ENCODE measurements around the gene SRPK1. TPM values are rescaled to one million over a fixed set of nuclear protein-coding genes. Genes with fewer than 3 reads are reported as not detected.

SRPK1 gene
- total and polyA plus RNA-seq, 2 donors = 14.8 to 57.8 TPM

DNA sequence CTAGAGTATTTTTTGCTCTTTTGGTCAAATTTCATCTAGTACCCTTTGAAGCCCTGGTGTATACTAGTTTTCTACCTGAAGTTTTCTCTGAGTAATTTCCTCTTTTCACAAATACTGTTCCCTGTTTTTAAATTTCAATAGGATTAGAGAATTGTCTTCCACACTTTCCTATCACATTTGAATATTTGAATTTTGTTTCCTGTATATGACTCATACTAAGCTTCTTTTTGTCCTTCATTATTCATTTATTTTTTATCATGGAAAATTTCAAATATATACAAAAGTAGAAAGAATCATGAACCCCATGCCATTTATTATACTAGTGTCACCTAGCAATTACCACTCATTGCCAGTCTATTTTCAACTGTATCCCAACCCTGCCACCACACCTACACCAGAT is 63.0 kb downstream of the SRPK1 start:
- H3K27ac ChIP-seq (ENCODE audit: low read depth) = no peak overlapping the region
- no peak for DNase-seq (ENCODE audit: extremely low spot score)
- H3K4me3 ChIP-seq (ENCODE audit: low read depth, low read length) = no peak overlapping the region
- no peaks in the 10 kb centered on the region for H3K4me1 ChIP-seq (ENCODE audit: insufficient read depth)
- H3K36me3 ChIP-seq (ENCODE audit: insufficient read depth) = no peaks in the 10 kb centered on the region

DNA sequence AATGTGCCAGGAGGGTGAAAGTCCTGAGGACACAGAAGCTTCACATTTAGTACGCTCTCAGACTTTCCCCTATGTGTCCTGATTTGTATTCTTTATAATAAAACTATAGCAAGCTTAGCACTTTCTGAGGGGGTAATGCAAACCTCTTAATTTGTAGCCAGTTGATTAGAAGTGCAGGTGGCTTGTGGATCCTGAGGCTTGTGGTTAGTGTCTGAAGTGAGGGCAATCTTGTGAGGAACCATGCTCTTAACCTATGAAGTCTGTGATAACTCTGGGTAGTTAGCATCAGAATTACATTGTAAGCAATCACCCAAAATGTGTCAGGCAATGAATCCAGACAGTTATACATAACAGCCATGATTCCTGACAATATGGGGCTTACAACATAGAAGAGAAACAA is 64.6 kb downstream of the SRPK1 start:
- no peak for DNase-seq (ENCODE audit: extremely low spot score)
- Histone ChIP-seq H3K4me1 (ENCODE audit: insufficient read depth) (no peaks in the 10 kb centered on the region), H3K4me3 (ENCODE audit: low read depth, low read length) (no peak overlapping the region), H3K27ac (ENCODE audit: low read depth) (no peak overlapping the region), H3K36me3 (ENCODE audit: insufficient read depth) (no peaks in the 10 kb centered on the region)
- 99% methylated on average over 1 of the region's 1 CpG for WGBS

DNA sequence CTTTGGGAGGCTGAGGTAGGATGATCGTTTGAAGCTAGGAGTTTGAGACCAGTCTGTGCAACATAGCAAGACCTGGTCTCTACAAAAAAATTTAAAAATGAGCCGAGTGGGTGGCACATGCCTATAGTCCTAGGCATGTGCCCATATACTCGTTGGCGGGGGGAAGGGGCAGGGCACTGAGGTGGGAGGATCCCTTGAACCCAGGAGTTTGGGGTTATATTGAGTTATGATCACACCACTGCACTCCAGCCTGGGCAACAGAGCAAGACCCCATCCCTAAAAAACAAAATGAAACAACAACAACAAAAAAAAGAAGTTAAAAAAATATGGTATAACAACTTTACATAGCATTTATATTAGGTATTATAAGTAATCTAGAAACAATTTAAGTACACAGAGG is 67.9 kb downstream of the SRPK1 start:
- H3K36me3 ChIP-seq (ENCODE audit: insufficient read depth) = no peaks in the 10 kb centered on the region
- no peak overlapping the region for H3K4me3 ChIP-seq (ENCODE audit: low read depth, low read length)
- H3K4me1 ChIP-seq (ENCODE audit: insufficient read depth) = no peaks in the 10 kb centered on the region
- DNase-seq (ENCODE audit: extremely low spot score) = no peak
- WGBS = 94% methylated on average over 4 of the region's 4 CpGs
- H3K27ac ChIP-seq (ENCODE audit: low read depth) = no peak overlapping the region

DNA sequence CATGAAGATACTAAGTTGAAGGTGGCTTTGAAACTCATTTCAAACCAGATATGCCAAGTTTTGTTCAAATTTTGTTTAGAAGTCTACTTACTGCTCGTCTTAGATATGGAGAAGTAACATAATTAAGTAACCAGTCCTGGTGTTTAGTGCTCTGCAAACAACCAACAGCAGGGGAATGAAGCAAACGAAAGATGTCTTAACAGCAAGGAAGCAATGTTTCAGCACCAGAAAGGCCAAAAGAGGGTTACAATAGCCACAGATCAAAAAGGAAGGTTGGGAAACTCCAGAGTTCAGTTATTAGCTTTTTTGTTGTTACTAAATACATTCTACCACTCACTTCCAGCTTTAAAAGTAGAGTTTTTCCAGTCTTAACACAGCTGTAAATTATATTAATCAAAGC is 70.7 kb downstream of the SRPK1 start:
- no peak for DNase-seq (ENCODE audit: extremely low spot score)
- no peak overlapping the region for H3K4me3 ChIP-seq (ENCODE audit: low read depth, low read length)
- no peak overlapping the region for H3K27ac ChIP-seq (ENCODE audit: low read depth)
- H3K36me3 ChIP-seq (ENCODE audit: insufficient read depth) = no peaks in the 10 kb centered on the region
- WGBS = 80% methylated on average over 2 of the region's 2 CpGs
- no peaks in the 10 kb centered on the region for H3K4me1 ChIP-seq (ENCODE audit: insufficient read depth)

DNA sequence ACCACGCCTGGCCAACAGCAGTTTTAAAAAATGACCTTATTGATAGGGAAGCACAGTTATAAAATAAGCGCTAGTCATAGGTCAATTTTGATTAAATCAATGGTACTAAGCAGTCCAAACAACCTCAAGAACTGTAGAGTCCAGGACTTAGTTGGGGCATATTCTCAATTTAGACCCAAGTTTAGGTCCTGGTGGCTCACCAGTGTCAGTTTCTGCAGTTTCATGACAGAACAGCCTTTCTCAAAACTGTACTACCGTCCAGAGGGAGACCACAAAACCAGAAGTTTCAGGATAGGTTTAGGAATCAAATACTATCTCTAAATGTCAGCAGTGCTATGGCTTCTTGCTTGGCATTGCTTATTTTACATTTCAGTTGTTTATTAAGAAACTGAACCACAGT is 76.6 kb downstream of the SRPK1 start:
- no peak for DNase-seq (ENCODE audit: extremely low spot score)
- 90% methylated on average over 3 of the region's 3 CpGs for WGBS
- no peak overlapping the region for H3K27ac ChIP-seq (ENCODE audit: low read depth)
- H3K36me3 ChIP-seq (ENCODE audit: insufficient read depth) = no peaks in the 10 kb centered on the region
- H3K4me1 ChIP-seq (ENCODE audit: insufficient read depth) = no peaks in the 10 kb centered on the region
- H3K4me3 ChIP-seq (ENCODE audit: low read depth, low read length) = no peak overlapping the region

DNA sequence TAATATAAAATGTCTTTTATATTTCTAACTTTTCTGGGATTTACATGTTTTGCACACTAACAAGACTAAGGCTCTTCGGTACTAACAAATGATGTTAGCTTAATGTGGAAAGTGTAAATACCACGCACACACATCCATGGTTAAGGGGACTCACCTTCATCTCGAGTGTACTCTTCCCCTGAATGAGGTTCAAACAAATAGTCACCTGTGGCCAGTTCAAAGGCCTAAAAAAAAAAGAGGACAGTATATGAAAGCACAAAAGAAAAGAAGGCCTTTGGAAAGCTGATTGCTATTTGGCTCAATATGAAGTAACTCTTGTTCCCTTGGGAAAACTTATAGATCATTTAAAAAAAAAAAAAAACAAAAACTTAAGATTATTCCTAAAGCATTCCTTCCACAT is 78.5 kb downstream of the SRPK1 start:
- H3K4me1 ChIP-seq (ENCODE audit: insufficient read depth) = no peaks in the 10 kb centered on the region
- H3K27ac ChIP-seq (ENCODE audit: low read depth) = no peak overlapping the region
- DNase-seq (ENCODE audit: extremely low spot score) = no peak
- H3K4me3 ChIP-seq (ENCODE audit: low read depth, low read length) = no peak overlapping the region
- peaks cover 6% of the 10 kb centered on the region for H3K36me3 ChIP-seq (ENCODE audit: insufficient read depth)
- 94% methylated on average over 3 of the region's 3 CpGs for WGBS

DNA sequence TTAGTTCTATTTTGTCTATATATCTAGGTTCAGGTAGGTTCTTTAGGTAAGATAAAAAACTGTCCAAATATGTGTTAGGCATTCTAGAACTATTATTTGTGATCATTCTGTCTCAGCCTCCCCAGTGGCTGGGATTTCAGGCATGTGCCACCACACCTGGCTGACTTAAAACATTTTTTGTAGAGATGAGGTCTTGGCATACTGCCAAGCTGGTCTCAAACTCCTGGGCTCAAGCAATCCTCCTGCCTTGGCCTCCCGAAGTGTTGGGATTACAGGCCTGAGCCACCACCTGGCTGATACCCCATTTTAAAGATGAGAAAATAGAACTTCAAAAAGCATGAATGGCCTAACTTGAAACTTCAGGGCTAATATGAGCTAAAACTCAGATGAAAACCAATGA is 81.9 kb downstream of the SRPK1 start:
- no peaks in the 10 kb centered on the region for H3K4me1 ChIP-seq (ENCODE audit: insufficient read depth)
- 51% methylated on average over 1 of the region's 1 CpG for WGBS
- H3K27ac ChIP-seq (ENCODE audit: low read depth) = no peak overlapping the region
- DNase-seq (ENCODE audit: extremely low spot score) = no peak
- H3K36me3 ChIP-seq (ENCODE audit: insufficient read depth) = peaks cover 6% of the 10 kb centered on the region
- H3K4me3 ChIP-seq (ENCODE audit: low read depth, low read length) = no peak overlapping the region

DNA sequence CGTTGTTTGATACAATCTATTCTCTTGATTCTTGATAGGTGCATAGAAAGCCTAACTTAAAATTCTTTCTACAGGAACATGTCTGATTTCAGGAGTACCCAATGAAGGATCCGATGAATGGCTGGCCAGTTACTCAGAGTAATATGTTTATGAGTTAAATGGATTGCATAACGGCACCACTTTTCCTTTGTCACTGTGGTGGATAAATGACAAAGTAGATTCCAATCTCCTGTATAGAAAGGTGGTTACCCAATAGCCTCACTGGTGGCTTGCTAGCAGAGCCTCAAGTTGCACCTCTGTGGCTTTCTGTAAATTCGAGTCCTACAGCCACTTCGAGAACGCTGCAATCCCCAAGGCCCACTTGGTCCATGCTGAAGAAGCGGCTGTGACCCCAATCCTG is 87.4 kb downstream of the SRPK1 start:
- peaks cover 4% of the 10 kb centered on the region for H3K36me3 ChIP-seq (ENCODE audit: insufficient read depth)
- 88% methylated on average over 7 of the region's 7 CpGs for WGBS
- H3K27ac ChIP-seq (ENCODE audit: low read depth) = no peak overlapping the region
- no peak overlapping the region for H3K4me3 ChIP-seq (ENCODE audit: low read depth, low read length)
- DNase-seq (ENCODE audit: extremely low spot score) = no peak
- no peaks in the 10 kb centered on the region for H3K4me1 ChIP-seq (ENCODE audit: insufficient read depth)

DNA sequence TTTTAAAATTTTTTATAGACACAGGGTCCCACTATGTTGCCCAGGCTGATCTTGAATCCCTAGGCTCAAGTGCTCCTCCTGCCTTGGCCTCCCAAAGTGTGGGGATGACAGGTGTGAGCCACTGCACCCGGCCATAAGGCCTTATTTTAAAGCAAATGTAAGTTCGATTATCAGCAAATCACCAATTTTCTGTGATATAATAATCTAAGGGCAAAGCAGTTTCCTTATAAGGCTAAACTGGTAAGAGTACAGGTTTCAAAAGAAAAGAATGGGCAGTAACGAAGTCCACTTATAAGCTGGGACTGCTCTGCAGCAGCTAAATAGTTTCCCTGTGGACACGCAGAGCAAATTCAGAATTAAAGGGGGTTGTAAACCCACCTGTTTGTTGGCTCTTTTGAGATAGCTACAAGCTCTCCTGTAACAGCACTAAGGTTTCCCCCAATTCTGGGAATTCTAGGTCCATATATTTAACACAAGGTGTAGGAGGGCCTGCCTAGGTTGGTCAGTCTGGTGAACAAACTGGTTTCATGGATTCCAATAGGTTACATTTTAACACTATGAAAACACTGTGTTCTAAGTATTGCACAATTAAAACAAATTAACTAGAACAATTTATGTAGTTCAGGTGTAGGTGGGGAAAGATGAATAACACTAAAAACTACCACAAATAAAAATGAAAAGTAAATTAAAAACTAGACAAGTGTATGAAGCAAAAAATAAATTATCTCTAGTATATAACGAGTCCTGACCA is 89.5 kb downstream of the SRPK1 start:
- H3K27ac ChIP-seq (ENCODE audit: low read depth) = no peak overlapping the region
- no peaks in the 10 kb centered on the region for H3K36me3 ChIP-seq (ENCODE audit: insufficient read depth)
- no peak for DNase-seq (ENCODE audit: extremely low spot score)
- WGBS = 91% methylated on average over 5 of the region's 5 CpGs
- no peaks in the 10 kb centered on the region for H3K4me1 ChIP-seq (ENCODE audit: insufficient read depth)
- no peak overlapping the region for H3K4me3 ChIP-seq (ENCODE audit: low read depth, low read length)

DNA sequence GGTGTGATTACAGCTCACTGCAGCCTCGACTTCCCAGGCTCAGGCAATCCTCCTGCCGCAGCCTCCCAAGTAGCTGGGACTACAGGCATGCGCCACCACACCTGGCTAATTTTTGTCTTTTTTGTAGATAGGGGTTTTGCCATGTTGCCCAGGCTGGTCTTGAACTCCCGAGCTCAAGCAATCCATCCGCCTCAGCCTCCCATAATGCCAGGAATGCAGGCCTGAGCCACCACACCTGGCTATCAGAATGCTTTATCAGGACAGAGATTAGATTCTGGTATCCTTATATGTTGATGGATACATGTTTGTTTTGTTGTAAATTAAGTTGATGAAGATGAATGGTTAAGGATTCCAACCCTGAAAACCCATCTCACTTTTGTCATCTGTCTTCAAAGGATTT is 91.6 kb downstream of the SRPK1 start:
- 87% methylated on average over 5 of the region's 5 CpGs for WGBS
- Histone ChIP-seq H3K4me3 (ENCODE audit: low read depth, low read length) (no peak overlapping the region), H3K27ac (ENCODE audit: low read depth) (no peak overlapping the region), H3K36me3 (ENCODE audit: insufficient read depth) (no peaks in the 10 kb centered on the region), H3K4me1 (ENCODE audit: insufficient read depth) (no peaks in the 10 kb centered on the region)
- no peak for DNase-seq (ENCODE audit: extremely low spot score)

DNA sequence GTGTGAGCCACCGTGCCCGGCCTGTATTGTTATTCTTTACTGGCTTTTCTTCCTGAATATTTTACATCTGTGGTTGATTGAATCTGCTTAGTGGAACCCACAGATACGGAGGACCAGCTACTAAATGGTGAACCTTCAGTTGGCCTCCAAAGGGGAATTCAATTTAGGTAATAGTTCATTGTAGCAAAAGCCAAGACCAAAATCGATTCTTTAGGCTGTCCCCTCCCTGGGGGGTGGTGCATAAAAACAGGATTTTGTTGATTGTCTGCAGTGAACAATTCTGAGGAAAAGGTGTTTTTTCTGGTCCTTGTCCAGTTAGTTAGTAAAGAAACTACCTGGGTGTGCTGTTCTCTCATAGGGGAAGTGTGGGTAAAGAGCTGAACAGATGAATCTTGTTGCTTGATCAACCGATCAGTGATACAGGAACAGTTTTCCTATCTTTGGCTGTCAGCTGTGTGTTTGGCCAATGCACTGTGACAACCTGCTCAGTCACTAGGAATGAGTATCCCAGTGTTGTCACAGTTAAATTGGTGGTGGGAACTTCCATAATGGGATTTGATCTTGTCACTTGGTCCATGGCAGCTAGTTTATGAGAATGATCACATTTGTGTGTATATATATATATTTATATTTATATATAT is 96.2 kb downstream of the SRPK1 start:
- Histone ChIP-seq H3K4me1 (ENCODE audit: insufficient read depth) (no peaks in the 10 kb centered on the region), H3K36me3 (ENCODE audit: insufficient read depth) (no peaks in the 10 kb centered on the region), H3K4me3 (ENCODE audit: low read depth, low read length) (no peak overlapping the region), H3K27ac (ENCODE audit: low read depth) (no peak overlapping the region)
- no peak for DNase-seq (ENCODE audit: extremely low spot score)
- WGBS = 81% methylated on average over 5 of the region's 5 CpGs

DNA sequence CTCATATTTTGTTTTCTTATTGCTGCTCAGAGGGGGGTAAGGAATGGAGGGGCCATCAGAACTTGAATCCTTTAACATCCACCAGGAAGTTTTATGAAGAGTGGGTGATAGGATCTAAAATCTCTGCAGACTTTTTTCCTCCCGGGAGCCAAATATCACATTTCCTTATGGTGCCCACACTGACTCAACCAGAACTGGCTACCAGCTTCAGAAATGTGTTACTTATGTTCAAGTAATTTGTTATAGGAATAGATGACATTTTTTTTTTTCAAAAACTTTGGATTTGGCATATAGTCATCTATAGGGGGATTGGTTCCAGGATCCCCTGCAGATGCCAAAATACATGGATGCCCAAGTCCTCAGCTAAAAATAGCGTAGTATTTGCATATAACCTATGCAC is 97.3 kb downstream of the SRPK1 start:
- H3K36me3 ChIP-seq (ENCODE audit: insufficient read depth) = no peaks in the 10 kb centered on the region
- WGBS = 73% methylated on average over 2 of the region's 2 CpGs
- DNase-seq (ENCODE audit: extremely low spot score) = no peak

DNA sequence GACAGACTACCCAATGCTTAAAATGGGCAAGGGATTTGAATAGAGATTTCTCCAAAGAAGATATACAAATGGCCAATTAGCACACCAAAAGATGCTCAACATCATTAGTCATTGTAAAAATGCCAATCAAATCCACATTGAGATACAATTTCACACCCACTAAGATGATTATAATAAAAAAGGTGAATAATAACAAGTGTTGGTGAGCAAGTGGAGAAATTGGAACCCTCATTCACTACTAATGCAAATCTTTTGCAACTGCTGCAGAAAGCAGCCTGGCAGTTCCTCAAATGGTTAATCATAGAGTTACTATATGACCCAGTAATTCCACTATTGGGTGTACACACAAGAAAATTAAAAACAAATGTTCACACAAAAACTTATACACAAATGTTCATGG is 103.4 kb downstream of the SRPK1 start:
- Histone ChIP-seq H3K36me3 (ENCODE audit: insufficient read depth) (no peaks in the 10 kb centered on the region), H3K4me3 (ENCODE audit: low read depth, low read length) (no peak overlapping the region), H3K27ac (ENCODE audit: low read depth) (no peak overlapping the region), H3K4me1 (ENCODE audit: insufficient read depth) (no peaks in the 10 kb centered on the region)
- DNase-seq (ENCODE audit: extremely low spot score) = no peak

More for the DNA sequence above, 97.3 kb downstream of the SRPK1 start:
- Histone ChIP-seq H3K4me1 (ENCODE audit: insufficient read depth) (no peaks in the 10 kb centered on the region), H3K27ac (ENCODE audit: low read depth) (no peak overlapping the region), H3K4me3 (ENCODE audit: low read depth, low read length) (no peak overlapping the region)

DNA sequence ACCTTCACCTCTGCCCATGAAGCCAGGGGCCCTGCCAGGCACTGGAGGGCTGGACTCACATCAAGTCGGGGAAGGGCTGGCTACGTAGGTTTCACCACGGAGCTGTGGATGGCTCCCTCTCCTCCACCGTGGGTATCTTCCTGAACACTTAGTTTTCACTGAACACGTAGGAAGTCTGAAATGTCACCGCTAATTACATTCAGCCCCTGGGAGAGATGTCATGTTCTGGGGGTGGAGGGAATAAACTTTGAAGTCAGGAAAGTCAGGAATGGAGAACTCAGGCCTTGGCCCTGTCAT is 109.3 kb downstream of the SRPK1 start:
- 74% methylated on average over 6 of the region's 6 CpGs for WGBS

More for the DNA sequence above, 109.3 kb downstream of the SRPK1 start:
- no peak overlapping the region for H3K4me3 ChIP-seq (ENCODE audit: low read depth, low read length)
- H3K27ac ChIP-seq (ENCODE audit: low read depth) = no peak overlapping the region
- H3K36me3 ChIP-seq (ENCODE audit: insufficient read depth) = no peaks in the 10 kb centered on the region
- DNase-seq (ENCODE audit: extremely low spot score) = no peak
- no peaks in the 10 kb centered on the region for H3K4me1 ChIP-seq (ENCODE audit: insufficient read depth)

Data from urinary bladder (tissue), 4 donors.